ENCODE measurements around the gene EIF3A.

GRCh38 chr10:119119400-119119799 is 38.8 kb upstream of the EIF3A start:
- TF ChIP-seq EZH2 (IDR thresholded peaks at IDR 0.05) (no peak), POLR2AphosphoS5 (IDR thresholded peaks at IDR 0.05; ENCODE audit: borderline replicate concordance, low read depth, low read length) (no peak), FOXP2 (optimal IDR thresholded peaks at IDR 0.05; ENCODE audit: control extremely low read depth, extremely low read length, insufficient read depth) (no peak)
